ENCODE results near the gene CIDEA.

Gene CIDEA

DNA sequence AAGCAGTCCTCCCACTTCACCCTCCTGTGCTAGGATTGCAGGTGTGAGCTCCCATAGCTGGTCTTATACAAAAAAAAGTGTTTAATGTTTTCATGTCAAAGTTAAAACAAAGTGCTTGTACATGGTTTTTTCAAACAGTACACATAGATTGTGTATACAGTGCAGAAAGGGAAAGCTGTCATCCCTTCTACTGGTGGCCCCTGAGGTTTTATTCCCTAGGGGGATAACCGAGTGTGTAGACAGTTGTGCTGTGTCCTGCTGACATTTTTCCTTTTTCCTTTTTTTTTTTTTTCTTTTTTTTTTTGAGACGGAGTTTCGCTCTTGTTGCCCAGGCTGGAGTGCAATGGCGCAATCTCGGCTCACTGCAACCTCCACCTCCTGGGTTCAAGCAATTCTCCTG is 64.7 kb downstream of the CIDEA start:
- FAIRE-seq (no peak), DNase-seq (ENCODE audit: insufficient read length, low spot score) (no peak)

GRCh38 chr18:12321333-12321732 is 67.2 kb downstream of the CIDEA start:
- FAIRE-seq (no peak), DNase-seq (ENCODE audit: insufficient read length, low spot score) (no peak)
- TF ChIP-seq POLR2A (IDR thresholded peaks at IDR 0.05; ENCODE audit: low read depth, low read length) = no peak

More for the DNA sequence above, 64.7 kb downstream of the CIDEA start:
- TF ChIP-seq POLR2A (IDR thresholded peaks at IDR 0.05; ENCODE audit: low read depth, low read length) = no peak

GRCh38 chr18:12324991-12325725 is 71.0 kb downstream of the CIDEA start:
- no peak for DNase-seq (ENCODE audit: insufficient read length, low spot score)
- TF ChIP-seq POLR2A (IDR thresholded peaks at IDR 0.05; ENCODE audit: low read depth, low read length) = no peak

DNA sequence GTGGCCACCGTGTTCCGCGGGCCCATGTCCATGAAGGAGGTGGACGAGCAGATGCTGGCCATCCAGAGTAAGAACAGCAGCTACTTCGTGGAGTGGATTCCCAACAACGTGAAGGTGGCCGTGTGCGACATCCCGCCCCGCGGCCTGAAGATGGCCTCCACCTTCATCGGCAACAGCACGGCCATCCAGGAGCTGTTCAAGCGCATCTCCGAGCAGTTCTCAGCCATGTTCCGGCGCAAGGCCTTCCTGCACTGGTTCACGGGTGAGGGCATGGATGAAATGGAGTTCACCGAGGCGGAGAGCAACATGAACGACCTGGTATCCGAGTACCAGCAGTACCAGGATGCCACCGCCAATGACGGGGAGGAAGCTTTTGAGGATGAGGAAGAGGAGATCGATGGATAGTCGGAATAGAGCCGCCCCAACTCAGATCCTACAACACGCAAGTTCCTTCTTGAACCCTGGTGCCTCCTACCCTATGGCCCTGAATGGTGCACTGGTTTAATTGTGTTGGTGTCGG is 71.6 kb downstream of the CIDEA start:
- no peak for FAIRE-seq

More at GRCh38 chr18:12324991-12325725, 71.0 kb downstream of the CIDEA start:
- no peak for FAIRE-seq

GRCh38 chr18:12326711-12327460 is 72.7 kb downstream of the CIDEA start:
- no peak for FAIRE-seq
- no peak for DNase-seq (ENCODE audit: insufficient read length, low spot score)
- TF ChIP-seq POLR2A (IDR thresholded peaks at IDR 0.05; ENCODE audit: low read depth, low read length) = no peak

More for the DNA sequence above, 71.6 kb downstream of the CIDEA start:
- no peak for DNase-seq (ENCODE audit: insufficient read length, low spot score)
- TF ChIP-seq POLR2A (IDR thresholded peaks at IDR 0.05; ENCODE audit: low read depth, low read length) = no peak
